PC-3 (cell line): ENCODE data around the gene GAB2. TPM values are rescaled to one million over a fixed set of nuclear protein-coding genes. Genes with fewer than 3 reads are reported as not detected.

Experiments
- ATAC-seq: fragments of 200-7000 bp; cut with Tn5 transposase; 2 replicates; pipeline ENCODE4 v1.9.1; 2020; ENCODE audit warnings: mild to moderate bottlenecking, moderate library complexity
- BruUV-seq: library from RNA; stranded (reverse); fragments of 400-500 nt; replicated peaks from 2 replicates; lab custom pipeline; 2021; lab: Mats Ljungman, UMichigan
- CTCF ChIA-PET: fragments of 300-600 bp; sonication (Branson Sonifier 250); formaldehyde crosslinking; loops from one replicate; lab custom pipeline; 2022; ENCODE audit warnings: antibody characterized with exemption; lab: Charles Lee
- POLR2A ChIA-PET: fragments of 300-600 bp; sonication (Branson Sonifier 250); formaldehyde crosslinking; loops from one replicate; lab custom pipeline; 2022; ENCODE audit warnings: antibody characterized with exemption; ENCODE audit not compliant: unreplicated experiment; lab: Charles Lee
- DNase-seq: peaks from one replicate; pipeline ENCODE4 v3.0.0-alpha.2; 2015
- H2AFZ ChIP-seq: fragments of 300-600 bp; sonication (generic); 2 replicates; pipeline ENCODE4 v1.6.0; 2016; ENCODE audit warnings: antibody characterized with exemption, low read length
- H3F3A ChIP-seq: fragments of 300-600 bp; sonication (generic); one replicate; pipeline ENCODE4 v1.6.0; 2017; ENCODE audit warnings: antibody characterized with exemption, low read length, control low read depth, mild to moderate bottlenecking; ENCODE audit not compliant: unreplicated experiment
- H3K27ac ChIP-seq: fragments of 300-600 bp; sonication (generic); 2 replicates; pipeline ENCODE4 v1.5.1; 2016; ENCODE audit warnings: mild to moderate bottlenecking, low read length
- H3K27me3 ChIP-seq: fragments of 300-600 bp; sonication (generic); 2 replicates; pipeline ENCODE4 v1.6.1; 2016; ENCODE audit warnings: low read length, mixed read lengths
- H3K36me3 ChIP-seq: fragments of 300-600 bp; sonication (generic); 2 replicates; pipeline ENCODE4 v1.6.1; 2016; ENCODE audit warnings: low read depth, mixed run types, low read length, mixed read lengths
- H3K4me1 ChIP-seq: fragments of 300-600 bp; sonication (generic); 2 replicates; pipeline ENCODE4 v1.5.1; 2016; ENCODE audit warnings: low read length; ENCODE audit not compliant: insufficient read depth
- H3K4me2 ChIP-seq: fragments of 300-600 bp; sonication (generic); 2 replicates; pipeline ENCODE4 v1.6.0; 2016; ENCODE audit warnings: low read length
- H3K4me3 ChIP-seq: fragments of 300-600 bp; sonication (generic); 2 replicates; pipeline ENCODE4 v1.5.1; 2016; ENCODE audit warnings: mild to moderate bottlenecking, low read length, mixed read lengths
- H3K79me2 ChIP-seq: fragments of 300-600 bp; sonication (generic); 2 replicates; pipeline ENCODE4 v1.6.1; 2017; ENCODE audit warnings: low read length, mixed read lengths
- H3K9ac ChIP-seq: fragments of 300-600 bp; sonication (generic); 2 replicates; pipeline ENCODE4 v1.6.0; 2016; ENCODE audit warnings: mild to moderate bottlenecking, low read length
- H3K9me2 ChIP-seq: fragments of 300-600 bp; sonication (generic); replicated peaks from 2 replicates; pipeline ENCODE4 v1.6.1; 2016; ENCODE audit warnings: mixed run types, low read length, mixed read lengths
- H3K9me3 ChIP-seq: fragments of 300-600 bp; sonication (generic); 2 replicates; pipeline ENCODE4 v1.6.1; 2016; ENCODE audit warnings: low read length, mixed read lengths
- H4K20me1 ChIP-seq: fragments of 300-600 bp; sonication (generic); 2 replicates; pipeline ENCODE4 v1.6.1; 2016; ENCODE audit warnings: low read length, mixed read lengths
- EZH2 ChIP-seq: fragments of 300-600 bp; sonication (generic); IDR thresholded peaks from one replicate; pipeline ENCODE4 v1.6.1; 2017; ENCODE audit warnings: antibody characterized with exemption, mild to moderate bottlenecking, low read length; ENCODE audit not compliant: unreplicated experiment
- EZH2phosphoT487 ChIP-seq: fragments of 300-600 bp; sonication (generic); IDR thresholded peaks from 2 replicates; pipeline ENCODE4 v1.6.1; 2018; ENCODE audit warnings: mild to moderate bottlenecking, antibody characterized with exemption, low read length, borderline replicate concordance
- intact Hi-C: fragments of 100-400 bp; cut with micrococcal nuclease; formaldehyde crosslinking; loops from 2 replicates; pipeline ENCODE4 v1.9.0; 2023
- total RNA-seq: library from RNA; depleted of rRNA; stranded (reverse); fragments of >200 nt; gene quantifications from 2 replicates; pipeline ENCODE4 v1.2.3, GENCODE V29; 2014
- TF ChIP-seq, protein P1 (sequence below): fragments of 300-600 bp; sonication (generic); conservative IDR thresholded peaks from 2 replicates; pipeline ENCODE4 v1.5.1; 2017; ENCODE audit warnings: antibody characterized with exemption, low read depth, mild to moderate bottlenecking, low read length

The GAB2 gene
- total RNA-seq, 1 experiment from 2014 or later, result 7.1 TPM

DNA sequence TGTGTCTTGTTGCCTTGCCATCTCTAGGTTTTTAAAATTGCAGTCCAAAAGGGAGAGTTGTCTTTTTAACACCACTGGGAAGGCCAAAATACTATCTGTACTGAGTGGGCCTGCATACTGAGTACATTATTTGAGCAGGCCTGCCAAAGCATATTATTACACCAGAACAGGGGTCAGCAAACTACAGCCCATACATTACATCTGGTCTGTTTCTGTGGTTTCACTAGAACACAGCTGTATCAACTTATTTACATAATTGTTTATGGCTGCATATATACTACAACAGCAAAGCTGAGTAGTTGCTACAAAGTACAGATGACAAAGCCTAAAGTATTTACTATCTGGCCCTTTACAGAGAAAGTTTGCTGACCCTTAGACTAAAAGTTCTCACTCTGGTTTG is 154.9 kb downstream of the GAB2 start:
- H4K20me1 ChIP-seq, result no peaks in the 10 kb centered on the region
- H3K4me2 ChIP-seq, result no peak overlapping the region
- no peak overlapping the region for H2AFZ ChIP-seq
- H3K27ac ChIP-seq, result no peak overlapping the region
- H3K36me3 ChIP-seq, result no peaks in the 10 kb centered on the region
- no peak for ATAC-seq
- H3K9me3 ChIP-seq, result no peaks in the 10 kb centered on the region
- intact Hi-C loops, result no loop called here
- CTCF ChIA-PET, result no interaction called here
- no TSS peak for BruUV-seq
- no peak overlapping the region for H3K4me3 ChIP-seq
- no peak for TF ChIP-seq EZH2phosphoT487
- TF ChIP-seq, protein P1, sequence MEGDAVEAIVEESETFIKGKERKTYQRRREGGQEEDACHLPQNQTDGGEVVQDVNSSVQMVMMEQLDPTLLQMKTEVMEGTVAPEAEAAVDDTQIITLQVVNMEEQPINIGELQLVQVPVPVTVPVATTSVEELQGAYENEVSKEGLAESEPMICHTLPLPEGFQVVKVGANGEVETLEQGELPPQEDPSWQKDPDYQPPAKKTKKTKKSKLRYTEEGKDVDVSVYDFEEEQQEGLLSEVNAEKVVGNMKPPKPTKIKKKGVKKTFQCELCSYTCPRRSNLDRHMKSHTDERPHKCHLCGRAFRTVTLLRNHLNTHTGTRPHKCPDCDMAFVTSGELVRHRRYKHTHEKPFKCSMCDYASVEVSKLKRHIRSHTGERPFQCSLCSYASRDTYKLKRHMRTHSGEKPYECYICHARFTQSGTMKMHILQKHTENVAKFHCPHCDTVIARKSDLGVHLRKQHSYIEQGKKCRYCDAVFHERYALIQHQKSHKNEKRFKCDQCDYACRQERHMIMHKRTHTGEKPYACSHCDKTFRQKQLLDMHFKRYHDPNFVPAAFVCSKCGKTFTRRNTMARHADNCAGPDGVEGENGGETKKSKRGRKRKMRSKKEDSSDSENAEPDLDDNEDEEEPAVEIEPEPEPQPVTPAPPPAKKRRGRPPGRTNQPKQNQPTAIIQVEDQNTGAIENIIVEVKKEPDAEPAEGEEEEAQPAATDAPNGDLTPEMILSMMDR, result no peak
- no peak for TF ChIP-seq EZH2
- DNase-seq, result no peak
- H3K79me2 ChIP-seq, result no peaks in the 10 kb centered on the region
- no peak overlapping the region for H3K9ac ChIP-seq
- no peaks in the 10 kb centered on the region for H3K27me3 ChIP-seq
- POLR2A ChIA-PET, result no interaction called here
- no peaks in the 10 kb centered on the region for H3F3A ChIP-seq
- no peaks in the 10 kb centered on the region for H3K9me2 ChIP-seq
- peaks cover 12% of the 10 kb centered on the region for H3K4me1 ChIP-seq

DNA sequence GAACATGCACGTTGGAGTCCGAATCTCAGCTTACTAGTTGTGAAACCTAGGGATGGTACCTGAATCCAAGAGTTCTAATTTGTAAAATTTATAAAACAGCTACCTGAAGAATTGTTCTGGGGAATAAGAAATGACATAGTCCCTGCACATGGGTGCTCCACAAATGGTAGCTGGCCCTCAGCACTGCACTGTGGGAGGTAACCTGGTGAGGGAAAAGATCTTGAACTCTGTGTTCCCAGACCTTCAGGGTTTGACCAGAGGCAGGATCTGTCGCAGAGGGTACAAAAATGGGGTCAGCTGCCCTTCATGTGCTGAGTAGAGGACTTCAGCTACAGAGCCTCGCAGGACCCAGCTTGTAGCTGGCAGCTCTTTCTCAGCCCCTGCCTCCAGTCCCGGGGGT is 155.4 kb downstream of the GAB2 start:
- no peaks in the 10 kb centered on the region for H3K36me3 ChIP-seq

DNA sequence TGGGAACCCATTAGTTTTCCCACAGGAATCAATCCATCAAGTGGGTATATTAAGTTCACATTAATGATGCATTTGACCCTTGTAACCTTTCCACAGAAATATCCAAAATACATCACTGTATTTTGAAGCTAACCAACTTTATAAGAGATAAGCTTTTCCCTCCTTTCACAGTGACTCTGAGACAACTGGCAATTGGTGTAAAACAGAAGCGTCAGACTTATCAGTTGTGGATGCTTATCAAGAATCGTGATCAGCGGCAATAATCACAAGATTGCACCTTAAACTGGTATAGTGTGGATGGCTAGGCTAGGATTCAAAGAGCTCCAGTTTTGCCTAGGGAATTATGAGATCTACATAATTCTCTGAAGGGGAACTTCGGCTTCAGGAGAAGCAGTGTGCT is 155.8 kb downstream of the GAB2 start:
- H3K79me2 ChIP-seq, result no peaks in the 10 kb centered on the region
- H3K9ac ChIP-seq, result no peak overlapping the region
- H2AFZ ChIP-seq, result no peak overlapping the region
- no peak overlapping the region for H3K4me2 ChIP-seq
- H3K4me1 ChIP-seq, result peaks cover 12% of the 10 kb centered on the region
- H3K9me3 ChIP-seq, result no peaks in the 10 kb centered on the region
- DNase-seq, result no peak
- POLR2A ChIA-PET, result no interaction called here
- H3K4me3 ChIP-seq, result no peak overlapping the region
- no peak for ATAC-seq
- no peaks in the 10 kb centered on the region for H3K9me2 ChIP-seq
- H3K27ac ChIP-seq, result no peak overlapping the region
- intact Hi-C loops, result no loop called here
- TF ChIP-seq, protein P1, result no peak
- no peak for TF ChIP-seq EZH2
- no peak for TF ChIP-seq EZH2phosphoT487
- H3K36me3 ChIP-seq, result no peaks in the 10 kb centered on the region
- no peaks in the 10 kb centered on the region for H4K20me1 ChIP-seq
- CTCF ChIA-PET, result no interaction called here
- H3F3A ChIP-seq, result no peaks in the 10 kb centered on the region
- BruUV-seq, result no TSS peak
- no peaks in the 10 kb centered on the region for H3K27me3 ChIP-seq

More for the DNA sequence above, 155.4 kb downstream of the GAB2 start:
- H2AFZ ChIP-seq, result no peak overlapping the region
- ChIA-PET CTCF (no interaction called here), POLR2A (no interaction called here)
- H3K9ac ChIP-seq, result no peak overlapping the region
- H3F3A ChIP-seq, result no peaks in the 10 kb centered on the region
- no peaks in the 10 kb centered on the region for H3K9me3 ChIP-seq
- no peaks in the 10 kb centered on the region for H4K20me1 ChIP-seq
- no peak overlapping the region for H3K4me3 ChIP-seq
- ATAC-seq (no peak), DNase-seq (no peak)
- H3K4me1 ChIP-seq, result peaks cover 12% of the 10 kb centered on the region
- H3K27ac ChIP-seq, result no peak overlapping the region
- H3K27me3 ChIP-seq, result no peaks in the 10 kb centered on the region
- TF ChIP-seq, protein P1, result no peak
- TF ChIP-seq EZH2phosphoT487 (no peak), EZH2 (no peak)
- H3K79me2 ChIP-seq, result no peaks in the 10 kb centered on the region
- intact Hi-C loops, result no loop called here
- no peaks in the 10 kb centered on the region for H3K9me2 ChIP-seq
- BruUV-seq, result no TSS peak
- H3K4me2 ChIP-seq, result no peak overlapping the region
